ENCODE results near the gene MCC.

Gene MCC

GRCh38 chr5:113358696-113359095, 129.6 kb downstream of the MCC start:
- FAIRE-seq, result no peak
- DNase-seq (ENCODE audit: insufficient read length, low spot score), result no peak
- TF ChIP-seq TAF1 (IDR thresholded peaks at IDR 0.05; ENCODE audit: low read depth, low read length) (no peak), SPI1 (IDR thresholded peaks at IDR 0.05; ENCODE audit: low read depth, low read length) (no peak), PAX5 (IDR thresholded peaks at IDR 0.05; ENCODE audit: insufficient read depth, low read length, severe bottlenecking) (no peak), POU2F2 (IDR thresholded peaks at IDR 0.05; ENCODE audit: low read depth, low read length) (no peak), POLR2AphosphoS5 (IDR thresholded peaks at IDR 0.05; ENCODE audit: low read depth, low read length) (no peak), POLR2A (IDR thresholded peaks at IDR 0.05; ENCODE audit: low read depth, low read length) (no peak)

- TF ChIP-seq PAX5 (IDR thresholded peaks at IDR 0.05; ENCODE audit: insufficient read depth, low read length, severe bottlenecking), result no peak
- no peak for TF ChIP-seq POLR2AphosphoS5 (IDR thresholded peaks at IDR 0.05; ENCODE audit: low read depth, low read length)
- TF ChIP-seq POU2F2 (IDR thresholded peaks at IDR 0.05; ENCODE audit: low read depth, low read length), result no peak
- no peak for TF ChIP-seq POLR2A (IDR thresholded peaks at IDR 0.05; ENCODE audit: low read depth, low read length)
- no peak for TF ChIP-seq SPI1 (IDR thresholded peaks at IDR 0.05; ENCODE audit: low read depth, low read length)
- TF ChIP-seq TAF1 (IDR thresholded peaks at IDR 0.05; ENCODE audit: low read depth, low read length), result no peak
- no peak for DNase-seq (ENCODE audit: insufficient read length, low spot score)
- FAIRE-seq, result no peak
These were observed 130.4 kb downstream of the MCC start for GRCh38 chr5:113357696-113358476.

GRCh38 chr5:113356487-113356886, 131.8 kb downstream of the MCC start:
- DNase-seq (ENCODE audit: insufficient read length, low spot score) (no peak), FAIRE-seq (no peak)

GRCh38 chr5:113354055-113354454, 134.2 kb downstream of the MCC start:
- TF ChIP-seq POU2F2 (IDR thresholded peaks at IDR 0.05; ENCODE audit: low read depth, low read length), result no peak
- TF ChIP-seq PAX5 (IDR thresholded peaks at IDR 0.05; ENCODE audit: insufficient read depth, low read length, severe bottlenecking), result no peak
- no peak for TF ChIP-seq TAF1 (IDR thresholded peaks at IDR 0.05; ENCODE audit: low read depth, low read length)
- TF ChIP-seq SPI1 (IDR thresholded peaks at IDR 0.05; ENCODE audit: low read depth, low read length), result no peak
- TF ChIP-seq POLR2A (IDR thresholded peaks at IDR 0.05; ENCODE audit: low read depth, low read length), result no peak
- no peak for TF ChIP-seq POLR2AphosphoS5 (IDR thresholded peaks at IDR 0.05; ENCODE audit: low read depth, low read length)
- FAIRE-seq, result no peak
- no peak for DNase-seq (ENCODE audit: insufficient read length, low spot score)

More at GRCh38 chr5:113356487-113356886, 131.8 kb downstream of the MCC start:
- TF ChIP-seq POU2F2 (IDR thresholded peaks at IDR 0.05; ENCODE audit: low read depth, low read length), result no peak
- no peak for TF ChIP-seq POLR2A (IDR thresholded peaks at IDR 0.05; ENCODE audit: low read depth, low read length)
- TF ChIP-seq SPI1 (IDR thresholded peaks at IDR 0.05; ENCODE audit: low read depth, low read length), result no peak
- TF ChIP-seq TAF1 (IDR thresholded peaks at IDR 0.05; ENCODE audit: low read depth, low read length), result no peak
- TF ChIP-seq PAX5 (IDR thresholded peaks at IDR 0.05; ENCODE audit: insufficient read depth, low read length, severe bottlenecking), result no peak
- TF ChIP-seq POLR2AphosphoS5 (IDR thresholded peaks at IDR 0.05; ENCODE audit: low read depth, low read length), result no peak

DNA sequence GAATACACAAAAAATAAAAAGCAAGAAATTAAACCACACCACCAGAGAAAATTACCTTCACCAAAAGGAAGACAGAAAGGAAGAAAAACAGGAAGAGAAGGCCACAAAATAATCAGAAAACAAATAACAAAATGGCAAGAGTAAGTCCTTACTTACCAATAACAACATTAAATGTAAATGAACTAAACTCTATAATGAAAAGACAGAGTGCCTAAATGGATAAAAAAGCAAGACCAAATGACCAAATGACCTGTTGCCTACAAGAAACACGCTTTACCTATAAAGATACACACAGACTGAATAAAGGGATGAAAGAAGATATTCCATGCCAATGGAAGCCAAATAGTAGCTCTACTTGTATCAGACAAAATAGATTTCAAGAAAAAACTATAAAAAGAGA, 140.7 kb downstream of the MCC start:
- no peak for FAIRE-seq
- no peak for TF ChIP-seq POLR2AphosphoS5 (IDR thresholded peaks at IDR 0.05; ENCODE audit: low read depth, low read length)
- no peak for TF ChIP-seq POU2F2 (IDR thresholded peaks at IDR 0.05; ENCODE audit: low read depth, low read length)
- TF ChIP-seq PAX5 (IDR thresholded peaks at IDR 0.05; ENCODE audit: insufficient read depth, low read length, severe bottlenecking), result no peak
- no peak for TF ChIP-seq POLR2A (IDR thresholded peaks at IDR 0.05; ENCODE audit: low read depth, low read length)
- no peak for TF ChIP-seq TAF1 (IDR thresholded peaks at IDR 0.05; ENCODE audit: low read depth, low read length)
- no peak for TF ChIP-seq SPI1 (IDR thresholded peaks at IDR 0.05; ENCODE audit: low read depth, low read length)
- no peak for DNase-seq (ENCODE audit: insufficient read length, low spot score)

DNA sequence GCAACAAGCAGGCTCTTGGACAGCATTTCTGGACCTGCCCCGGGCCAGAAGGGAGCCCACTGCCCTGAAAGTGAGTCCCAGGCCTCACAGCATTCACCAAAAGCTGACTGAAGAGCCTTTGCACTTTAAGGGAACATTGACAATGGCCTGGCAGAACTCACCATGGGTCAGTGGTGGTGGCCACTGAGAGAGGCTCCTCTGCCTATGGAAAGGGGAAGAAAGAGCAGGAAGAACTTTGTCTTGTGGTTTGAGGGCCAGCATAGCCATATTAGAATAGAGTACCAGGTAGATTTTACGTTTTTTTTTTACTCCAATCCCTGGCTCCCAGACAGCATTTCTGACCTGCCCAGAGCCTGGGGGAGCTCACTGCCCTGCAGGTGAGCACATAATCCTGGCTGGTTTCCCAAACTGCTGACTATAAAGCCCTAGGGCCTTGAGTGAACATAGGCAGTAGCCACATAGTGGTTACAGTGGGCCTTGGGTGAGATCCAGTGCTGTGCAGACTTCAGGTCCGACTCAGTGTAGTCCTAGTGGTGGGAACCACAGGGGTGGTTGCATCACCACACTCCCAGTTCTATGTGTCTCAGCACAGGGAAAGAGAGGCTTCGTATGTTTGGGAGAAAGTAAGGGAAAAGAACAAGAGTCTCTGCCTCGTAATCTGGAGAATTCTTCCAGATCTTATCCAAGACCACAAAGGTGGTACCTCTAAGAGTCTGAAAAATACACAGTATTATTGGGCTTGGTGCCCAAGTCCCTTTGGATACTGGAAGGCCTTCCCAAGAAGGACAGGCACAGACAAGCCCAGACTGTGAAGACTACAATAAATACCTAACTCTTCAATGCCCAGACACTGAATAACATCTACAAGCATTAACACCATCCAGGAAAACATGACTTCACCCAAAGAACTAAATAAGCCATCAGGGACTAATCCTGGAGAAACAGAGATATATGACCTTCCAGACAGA, 143.0 kb downstream of the MCC start:
- DNase-seq (ENCODE audit: insufficient read length, low spot score) (no peak), FAIRE-seq (no peak)
- TF ChIP-seq PAX5 (IDR thresholded peaks at IDR 0.05; ENCODE audit: insufficient read depth, low read length, severe bottlenecking) (no peak), POLR2AphosphoS5 (IDR thresholded peaks at IDR 0.05; ENCODE audit: low read depth, low read length) (no peak), POU2F2 (IDR thresholded peaks at IDR 0.05; ENCODE audit: low read depth, low read length) (no peak), SPI1 (IDR thresholded peaks at IDR 0.05; ENCODE audit: low read depth, low read length) (no peak), TAF1 (IDR thresholded peaks at IDR 0.05; ENCODE audit: low read depth, low read length) (no peak), POLR2A (IDR thresholded peaks at IDR 0.05; ENCODE audit: low read depth, low read length) (no peak)

DNA sequence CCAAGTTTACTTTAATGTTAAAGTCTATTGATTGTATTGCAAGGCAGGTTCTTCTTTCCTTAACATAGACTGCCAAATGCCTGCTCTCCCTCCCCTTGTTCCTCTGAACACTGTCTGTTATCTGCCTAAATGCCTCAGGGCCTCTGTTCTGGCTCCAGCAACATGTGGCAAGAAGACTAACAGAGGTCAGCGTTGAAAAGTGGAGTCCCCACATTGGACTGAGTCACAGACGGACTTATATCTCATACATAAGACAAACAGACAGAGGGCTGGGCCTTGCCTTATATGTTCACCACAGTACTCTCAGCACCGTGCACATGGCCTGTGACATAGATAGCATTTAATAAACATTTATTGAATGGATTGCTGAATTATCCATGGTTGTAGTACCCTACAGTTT, 144.9 kb downstream of the MCC start:
- TF ChIP-seq PAX5 (IDR thresholded peaks at IDR 0.05; ENCODE audit: insufficient read depth, low read length, severe bottlenecking) (no peak), POLR2A (IDR thresholded peaks at IDR 0.05; ENCODE audit: low read depth, low read length) (no peak), POLR2AphosphoS5 (IDR thresholded peaks at IDR 0.05; ENCODE audit: low read depth, low read length) (no peak), SPI1 (IDR thresholded peaks at IDR 0.05; ENCODE audit: low read depth, low read length) (no peak), TAF1 (IDR thresholded peaks at IDR 0.05; ENCODE audit: low read depth, low read length) (no peak), POU2F2 (IDR thresholded peaks at IDR 0.05; ENCODE audit: low read depth, low read length) (no peak)
- DNase-seq (ENCODE audit: insufficient read length, low spot score) (no peak), FAIRE-seq (no peak)

DNA sequence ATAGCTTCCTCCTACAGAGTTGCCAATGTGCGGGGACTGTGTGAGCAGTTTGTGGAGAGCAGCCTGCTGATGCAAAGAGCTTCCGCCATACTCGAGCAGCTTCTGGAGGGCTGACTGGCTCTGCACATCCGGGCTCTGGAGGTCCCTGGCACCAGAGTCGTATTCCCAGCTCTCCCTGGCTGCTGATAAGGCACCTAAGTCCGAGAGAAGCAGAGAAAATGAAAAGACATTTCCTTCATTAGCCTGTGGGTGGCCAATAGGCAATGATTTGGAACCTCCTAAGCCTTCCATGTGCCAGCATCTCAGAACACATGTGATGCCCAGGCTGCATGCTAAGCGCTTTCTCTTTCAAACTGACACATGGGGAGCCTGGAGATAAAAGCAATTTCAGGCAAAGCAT, 147.7 kb downstream of the MCC start:
- FAIRE-seq (no peak), DNase-seq (ENCODE audit: insufficient read length, low spot score) (no peak)
- TF ChIP-seq POU2F2 (IDR thresholded peaks at IDR 0.05; ENCODE audit: low read depth, low read length), result no peak
- no peak for TF ChIP-seq POLR2A (IDR thresholded peaks at IDR 0.05; ENCODE audit: low read depth, low read length)
- no peak for TF ChIP-seq SPI1 (IDR thresholded peaks at IDR 0.05; ENCODE audit: low read depth, low read length)
- no peak for TF ChIP-seq TAF1 (IDR thresholded peaks at IDR 0.05; ENCODE audit: low read depth, low read length)
- TF ChIP-seq POLR2AphosphoS5 (IDR thresholded peaks at IDR 0.05; ENCODE audit: low read depth, low read length), result no peak
- no peak for TF ChIP-seq PAX5 (IDR thresholded peaks at IDR 0.05; ENCODE audit: insufficient read depth, low read length, severe bottlenecking)

GRCh38 chr5:113338628-113339027, 149.6 kb downstream of the MCC start:
- TF ChIP-seq POLR2AphosphoS5 (IDR thresholded peaks at IDR 0.05; ENCODE audit: low read depth, low read length) (no peak), TAF1 (IDR thresholded peaks at IDR 0.05; ENCODE audit: low read depth, low read length) (no peak), POLR2A (IDR thresholded peaks at IDR 0.05; ENCODE audit: low read depth, low read length) (no peak), PAX5 (IDR thresholded peaks at IDR 0.05; ENCODE audit: insufficient read depth, low read length, severe bottlenecking) (no peak), POU2F2 (IDR thresholded peaks at IDR 0.05; ENCODE audit: low read depth, low read length) (no peak), SPI1 (IDR thresholded peaks at IDR 0.05; ENCODE audit: low read depth, low read length) (no peak)
- DNase-seq (ENCODE audit: insufficient read length, low spot score) (no peak), FAIRE-seq (no peak)

Data from GM12891 (cell line).